ENCODE results near the gene UNC5C.

Gene UNC5C

GRCh38 chr4:95533254-95533653, 15.5 kb downstream of the UNC5C start:
- no peak overlapping the region for H3K27ac ChIP-seq
- H3K4me3 ChIP-seq (ENCODE audit: low read depth in 1 of 2, low read length in 1 of 2), result no peak overlapping the region
- H3K36me3 ChIP-seq, result no peaks in the 10 kb centered on the region
- no peaks in the 10 kb centered on the region for H3K4me1 ChIP-seq (ENCODE audit: control insufficient read depth in 1 of 2, insufficient read depth in 1 of 2, low read depth in 1 of 2, low read length in 1 of 2)
- no peak for TF ChIP-seq CTCF (IDR thresholded peaks at IDR 0.05)
- H3K9me3 ChIP-seq, result no peaks in the 10 kb centered on the region
- H3K27me3 ChIP-seq, result no peaks in the 10 kb centered on the region

DNA sequence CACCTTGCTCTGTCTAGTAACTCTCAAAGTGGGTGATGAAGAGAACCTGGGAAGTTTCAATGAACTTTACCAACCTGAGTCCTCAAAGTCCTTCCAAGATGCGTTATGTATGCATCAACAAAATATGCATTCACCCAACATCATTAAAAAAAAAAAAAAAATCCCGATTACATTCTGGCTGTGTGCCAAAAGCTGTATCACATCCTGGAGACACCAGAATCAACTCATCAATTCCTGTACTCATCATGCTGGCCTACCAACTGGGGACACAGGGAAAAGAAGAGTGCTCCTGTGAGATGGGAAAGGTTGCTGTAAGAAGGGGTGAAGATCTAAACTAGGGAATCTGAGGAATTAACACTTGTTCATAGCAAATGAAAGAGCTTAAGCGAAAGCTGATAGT, 16.5 kb downstream of the UNC5C start:
- Histone ChIP-seq H3K36me3 (no peaks in the 10 kb centered on the region), H3K27ac (no peak overlapping the region), H3K4me1 (ENCODE audit: control insufficient read depth in 1 of 2, insufficient read depth in 1 of 2, low read depth in 1 of 2, low read length in 1 of 2) (no peaks in the 10 kb centered on the region), H3K4me3 (ENCODE audit: low read depth in 1 of 2, low read length in 1 of 2) (no peak overlapping the region), H3K27me3 (no peaks in the 10 kb centered on the region), H3K9me3 (no peaks in the 10 kb centered on the region)
- no peak for TF ChIP-seq CTCF (IDR thresholded peaks at IDR 0.05)

GRCh38 chr4:95531141-95531540, 17.6 kb downstream of the UNC5C start:
- TF ChIP-seq CTCF (IDR thresholded peaks at IDR 0.05), result no peak
- H3K4me1 ChIP-seq (ENCODE audit: control insufficient read depth in 1 of 2, insufficient read depth in 1 of 2, low read depth in 1 of 2, low read length in 1 of 2), result no peaks in the 10 kb centered on the region
- H3K27ac ChIP-seq, result no peak overlapping the region
- no peaks in the 10 kb centered on the region for H3K27me3 ChIP-seq
- H3K4me3 ChIP-seq (ENCODE audit: low read depth in 1 of 2, low read length in 1 of 2), result no peak overlapping the region
- H3K36me3 ChIP-seq, result no peaks in the 10 kb centered on the region
- H3K9me3 ChIP-seq, result no peaks in the 10 kb centered on the region

- Histone ChIP-seq H3K27me3 (no peaks in the 10 kb centered on the region), H3K4me3 (ENCODE audit: low read depth in 1 of 2, low read length in 1 of 2) (no peak overlapping the region), H3K27ac (no peak overlapping the region), H3K9me3 (no peaks in the 10 kb centered on the region), H3K36me3 (no peaks in the 10 kb centered on the region), H3K4me1 (ENCODE audit: control insufficient read depth in 1 of 2, insufficient read depth in 1 of 2, low read depth in 1 of 2, low read length in 1 of 2) (no peaks in the 10 kb centered on the region)
- TF ChIP-seq CTCF (IDR thresholded peaks at IDR 0.05), result no peak
Observed at GRCh38 chr4:95529946-95530345, 18.8 kb downstream of the UNC5C start.

DNA sequence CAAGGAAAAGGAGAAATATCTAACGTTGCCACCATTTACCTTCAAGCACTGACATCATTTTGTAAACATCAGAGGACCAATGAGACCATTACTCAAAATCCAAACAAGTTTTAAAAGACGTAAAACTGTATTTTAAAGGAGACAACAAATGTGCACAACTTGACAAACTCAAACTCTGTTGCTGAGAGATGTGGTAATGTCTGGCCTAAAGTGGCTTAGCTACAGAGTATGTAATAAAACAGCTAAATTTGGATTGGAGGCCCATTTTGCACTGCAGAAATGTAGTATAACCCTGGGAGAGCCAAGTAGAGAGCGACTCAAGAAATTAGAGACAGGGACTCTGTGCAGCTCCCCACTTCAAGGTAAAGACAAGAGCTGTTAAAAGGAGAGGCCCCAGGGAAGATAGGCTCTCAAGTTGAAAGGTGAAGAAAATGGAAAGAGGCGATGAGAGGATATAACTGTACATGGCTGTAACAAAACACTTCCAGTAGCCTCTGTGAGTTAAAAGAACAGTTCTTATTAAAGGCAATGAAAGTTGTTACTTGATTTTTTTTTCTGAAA, 20.3 kb downstream of the UNC5C start:
- Histone ChIP-seq H3K36me3 (no peaks in the 10 kb centered on the region), H3K4me3 (ENCODE audit: low read depth in 1 of 2, low read length in 1 of 2) (no peak overlapping the region), H3K4me1 (ENCODE audit: control insufficient read depth in 1 of 2, insufficient read depth in 1 of 2, low read depth in 1 of 2, low read length in 1 of 2) (no peaks in the 10 kb centered on the region), H3K27me3 (no peaks in the 10 kb centered on the region), H3K9me3 (no peaks in the 10 kb centered on the region), H3K27ac (no peak overlapping the region)
- no peak for TF ChIP-seq CTCF (IDR thresholded peaks at IDR 0.05)

DNA sequence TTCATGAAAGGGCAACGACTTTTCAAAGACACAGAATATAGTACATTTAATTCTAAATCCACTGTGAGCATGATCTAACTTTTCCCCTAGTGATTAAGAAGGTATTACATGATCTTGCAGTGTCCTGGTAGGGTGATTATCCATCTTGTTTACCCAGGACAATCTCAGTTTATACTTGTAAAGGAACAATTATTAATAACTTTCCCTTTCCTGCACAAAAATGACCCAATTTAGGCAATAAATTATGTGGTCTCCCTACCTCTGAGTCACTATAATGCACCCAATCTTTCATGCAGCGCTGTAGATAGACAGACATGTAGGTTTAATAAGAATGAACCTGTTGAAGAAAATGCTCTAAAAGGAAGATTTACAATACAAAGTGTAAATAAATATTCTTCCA, 22.7 kb downstream of the UNC5C start:
- no peaks in the 10 kb centered on the region for H3K36me3 ChIP-seq
- H3K27ac ChIP-seq, result no peak overlapping the region
- H3K4me1 ChIP-seq (ENCODE audit: control insufficient read depth in 1 of 2, insufficient read depth in 1 of 2, low read depth in 1 of 2, low read length in 1 of 2), result no peaks in the 10 kb centered on the region
- H3K9me3 ChIP-seq, result no peaks in the 10 kb centered on the region
- no peak for TF ChIP-seq CTCF (IDR thresholded peaks at IDR 0.05)
- H3K27me3 ChIP-seq, result no peaks in the 10 kb centered on the region
- H3K4me3 ChIP-seq (ENCODE audit: low read depth in 1 of 2, low read length in 1 of 2), result no peak overlapping the region
